HUDEP-2 (cell line): ENCODE measurements around the gene LARP4.
"Not testable (repeated sequence)": the region's sequence is repeated elsewhere in the genome, so short reads cannot be mapped to it uniquely, and the experiment has no call there.

Experiments used
- DNase-seq, 76 experiments: peaks; one replicate each; lab custom pipeline; 2025; ENCODE audit not compliant: unreplicated experiment in 76 of 76; lab: John Stamatoyannopoulos, UW

Gene LARP4

GRCh38 chr12:50520416-50521207, 119.9 kb downstream of the LARP4 start:
- DNase-seq: no peak

- not testable (repeated sequence) for DNase-seq
These were observed 121.1 kb downstream of the LARP4 start for GRCh38 chr12:50521781-50522180.

GRCh38 chr12:50523772-50524171, 123.1 kb downstream of the LARP4 start:
- no peak for DNase-seq

GRCh38 chr12:50524621-50525020, 123.9 kb downstream of the LARP4 start:
- no peak for DNase-seq

GRCh38 chr12:50525422-50525821, 124.7 kb downstream of the LARP4 start:
- DNase-seq: no peak

GRCh38 chr12:50527359-50527726, 126.7 kb downstream of the LARP4 start:
- DNase-seq: no peak

GRCh38 chr12:50528800-50529199, 128.1 kb downstream of the LARP4 start:
- DNase-seq: no peak

- DNase-seq: no peak
These were observed 128.7 kb downstream of the LARP4 start for GRCh38 chr12:50529345-50529744.
